ENCODE data around the gene RDH16. TPM values are rescaled to one million over a fixed set of nuclear protein-coding genes. Genes with fewer than 3 reads are reported as not detected.
"Not testable (repeated sequence)": the region's sequence is repeated elsewhere in the genome, so short reads cannot be mapped to it uniquely, and the experiment has no call there.

Gene RDH16
- total and polyA plus RNA-seq, 2 donors, result 0.28 to 1.8 TPM

GRCh38 chr12:56948457-56948777 lies 9.0 kb downstream of the RDH16 start:
- Histone ChIP-seq H3K4me3 (ENCODE audit: low read length in 2 of 2) (no peak overlapping the region), H3K36me3 (ENCODE audit: control insufficient read depth in 2 of 2, insufficient read depth in 2 of 2, low read length in 1 of 2) (no peaks in the 10 kb centered on the region), H3K27ac (ENCODE audit: low read depth in 1 of 2, low read length in 1 of 2) (no peak overlapping the region), H3K27me3 (ENCODE audit: control insufficient read depth in 2 of 2, insufficient read depth in 1 of 2, low read length in 1 of 2) (no peaks in the 10 kb centered on the region), H3K9me3 (ENCODE audit: control insufficient read depth in 2 of 2, insufficient read depth in 1 of 2, low read length in 1 of 2) (no peaks in the 10 kb centered on the region), H3K4me1 (ENCODE audit: control insufficient read depth in 2 of 2, insufficient read depth in 2 of 2, low read length in 2 of 2) (no peaks in the 10 kb centered on the region)
- DNase-seq (ENCODE audit: low read depth in 6 of 9, low spot score in 9 of 9), result no peak

- Histone ChIP-seq H3K36me3 (ENCODE audit: control insufficient read depth in 2 of 2, insufficient read depth in 2 of 2, low read length in 1 of 2) (no peaks in the 10 kb centered on the region), H3K27ac (ENCODE audit: low read depth in 1 of 2, low read length in 1 of 2) (no peak overlapping the region), H3K4me3 (ENCODE audit: low read length in 2 of 2) (no peak overlapping the region), H3K9me3 (ENCODE audit: control insufficient read depth in 2 of 2, insufficient read depth in 1 of 2, low read length in 1 of 2) (no peaks in the 10 kb centered on the region), H3K4me1 (ENCODE audit: control insufficient read depth in 2 of 2, insufficient read depth in 2 of 2, low read length in 2 of 2) (no peaks in the 10 kb centered on the region), H3K27me3 (ENCODE audit: control insufficient read depth in 2 of 2, insufficient read depth in 1 of 2, low read length in 1 of 2) (no peaks in the 10 kb centered on the region)
- WGBS, result 97% methylated on average over 6 of the region's 6 CpGs
- DNase-seq (ENCODE audit: low read depth in 6 of 9, low spot score in 9 of 9), result no peak
Observed at GRCh38 chr12:56947633-56948456, 9.6 kb downstream of the RDH16 start.

DNA sequence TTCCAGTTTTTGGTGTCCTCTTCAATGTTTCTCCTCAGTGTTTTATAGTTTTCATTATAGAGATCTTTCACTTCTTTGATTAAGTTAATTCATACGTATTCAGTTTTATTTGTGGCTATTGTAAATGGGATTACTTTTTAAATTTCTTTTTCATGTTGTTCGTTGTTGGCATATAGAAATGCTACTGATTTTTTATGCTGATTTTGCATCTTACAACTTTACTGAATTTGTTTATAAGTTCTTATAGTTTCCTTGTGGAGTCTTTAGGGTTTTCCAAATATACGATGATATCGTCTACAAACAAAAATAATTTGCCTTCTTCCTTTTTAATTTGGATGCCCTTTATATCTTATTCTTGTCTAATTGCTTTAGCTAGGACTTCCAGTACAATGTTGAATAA lies 13.5 kb downstream of the RDH16 start:
- Histone ChIP-seq H3K4me3 (ENCODE audit: low read length in 2 of 2) (no peak overlapping the region), H3K27ac (ENCODE audit: low read depth in 1 of 2, low read length in 1 of 2) (no peak overlapping the region), H3K4me1 (ENCODE audit: control insufficient read depth in 2 of 2, insufficient read depth in 2 of 2, low read length in 2 of 2) (no peaks in the 10 kb centered on the region), H3K27me3 (ENCODE audit: control insufficient read depth in 2 of 2, insufficient read depth in 1 of 2, low read length in 1 of 2) (no peaks in the 10 kb centered on the region), H3K9me3 (ENCODE audit: control insufficient read depth in 2 of 2, insufficient read depth in 1 of 2, low read length in 1 of 2) (no peaks in the 10 kb centered on the region), H3K36me3 (ENCODE audit: control insufficient read depth in 2 of 2, insufficient read depth in 2 of 2, low read length in 1 of 2) (no peaks in the 10 kb centered on the region)
- whole genome bisulfite sequencing, result 97% methylated on average over 4 of the region's 4 CpGs
- DNase-seq (ENCODE audit: low read depth in 6 of 9, low spot score in 9 of 9), result no peak

GRCh38 chr12:56943374-56943773 lies 14.0 kb downstream of the RDH16 start:
- H3K27me3 ChIP-seq (ENCODE audit: control insufficient read depth in 2 of 2, insufficient read depth in 1 of 2, low read length in 1 of 2); H3K27ac ChIP-seq (ENCODE audit: low read depth in 1 of 2, low read length in 1 of 2); H3K4me1 ChIP-seq (ENCODE audit: control insufficient read depth in 2 of 2, insufficient read depth in 2 of 2, low read length in 2 of 2); H3K4me3 ChIP-seq (ENCODE audit: low read length in 2 of 2); H3K36me3 ChIP-seq (ENCODE audit: control insufficient read depth in 2 of 2, insufficient read depth in 2 of 2, low read length in 1 of 2); DNase-seq (ENCODE audit: low read depth in 6 of 9, low spot score in 9 of 9); H3K9me3 ChIP-seq (ENCODE audit: control insufficient read depth in 2 of 2, insufficient read depth in 1 of 2, low read length in 1 of 2): not testable (repeated sequence)
- WGBS, result 97% methylated on average over 1 of the region's 1 CpG

GRCh38 chr12:56941299-56942017 lies 15.9 kb downstream of the RDH16 start:
- no peaks in the 10 kb centered on the region for H3K9me3 ChIP-seq (ENCODE audit: control insufficient read depth in 2 of 2, insufficient read depth in 1 of 2, low read length in 1 of 2)
- WGBS, result 56% methylated on average over 3 of the region's 3 CpGs
- H3K4me1 ChIP-seq (ENCODE audit: control insufficient read depth in 2 of 2, insufficient read depth in 2 of 2, low read length in 2 of 2), result no peaks in the 10 kb centered on the region
- H3K4me3 ChIP-seq (ENCODE audit: low read length in 2 of 2), result no peak overlapping the region
- no peaks in the 10 kb centered on the region for H3K27me3 ChIP-seq (ENCODE audit: control insufficient read depth in 2 of 2, insufficient read depth in 1 of 2, low read length in 1 of 2)
- no peak overlapping the region for H3K27ac ChIP-seq (ENCODE audit: low read depth in 1 of 2, low read length in 1 of 2)
- H3K36me3 ChIP-seq (ENCODE audit: control insufficient read depth in 2 of 2, insufficient read depth in 2 of 2, low read length in 1 of 2), result no peaks in the 10 kb centered on the region
- DNase-seq (ENCODE audit: low read depth in 6 of 9, low spot score in 9 of 9), result no peak

GRCh38 chr12:56940942-56941298 lies 16.5 kb downstream of the RDH16 start:
- H3K36me3 ChIP-seq (ENCODE audit: control insufficient read depth in 2 of 2, insufficient read depth in 2 of 2, low read length in 1 of 2); H3K27me3 ChIP-seq (ENCODE audit: control insufficient read depth in 2 of 2, insufficient read depth in 1 of 2, low read length in 1 of 2); H3K27ac ChIP-seq (ENCODE audit: low read depth in 1 of 2, low read length in 1 of 2); H3K4me1 ChIP-seq (ENCODE audit: control insufficient read depth in 2 of 2, insufficient read depth in 2 of 2, low read length in 2 of 2); H3K4me3 ChIP-seq (ENCODE audit: low read length in 2 of 2); DNase-seq (ENCODE audit: low read depth in 6 of 9, low spot score in 9 of 9); H3K9me3 ChIP-seq (ENCODE audit: control insufficient read depth in 2 of 2, insufficient read depth in 1 of 2, low read length in 1 of 2): not testable (repeated sequence)
- 18% methylated on average over 1 of the region's 4 CpGs for WGBS

- Histone ChIP-seq H3K27me3 (ENCODE audit: control insufficient read depth in 2 of 2, insufficient read depth in 1 of 2, low read length in 1 of 2) (no peaks in the 10 kb centered on the region), H3K9me3 (ENCODE audit: control insufficient read depth in 2 of 2, insufficient read depth in 1 of 2, low read length in 1 of 2) (no peaks in the 10 kb centered on the region), H3K36me3 (ENCODE audit: control insufficient read depth in 2 of 2, insufficient read depth in 2 of 2, low read length in 1 of 2) (no peaks in the 10 kb centered on the region), H3K4me1 (ENCODE audit: control insufficient read depth in 2 of 2, insufficient read depth in 2 of 2, low read length in 2 of 2) (peaks cover 6 to 23% of the 10 kb centered on the region in 2 donors), H3K4me3 (ENCODE audit: low read length in 2 of 2) (no peak overlapping the region), H3K27ac (ENCODE audit: low read depth in 1 of 2, low read length in 1 of 2) (no peak overlapping the region)
- DNase-seq (ENCODE audit: low read depth in 6 of 9, low spot score in 9 of 9), result no peak
- 93% methylated on average over 2 of the region's 2 CpGs for WGBS
Observed at GRCh38 chr12:56935752-56936151, 21.7 kb downstream of the RDH16 start.

GRCh38 chr12:56935157-56935556 lies 22.3 kb downstream of the RDH16 start:
- Histone ChIP-seq H3K27me3 (ENCODE audit: control insufficient read depth in 2 of 2, insufficient read depth in 1 of 2, low read length in 1 of 2) (no peaks in the 10 kb centered on the region), H3K9me3 (ENCODE audit: control insufficient read depth in 2 of 2, insufficient read depth in 1 of 2, low read length in 1 of 2) (no peaks in the 10 kb centered on the region), H3K4me3 (ENCODE audit: low read length in 2 of 2) (no peak overlapping the region), H3K27ac (ENCODE audit: low read depth in 1 of 2, low read length in 1 of 2) (no peak overlapping the region), H3K4me1 (ENCODE audit: control insufficient read depth in 2 of 2, insufficient read depth in 2 of 2, low read length in 2 of 2) (peaks cover 6 to 29% of the 10 kb centered on the region in 2 donors), H3K36me3 (ENCODE audit: control insufficient read depth in 2 of 2, insufficient read depth in 2 of 2, low read length in 1 of 2) (no peaks in the 10 kb centered on the region)
- DNase-seq (ENCODE audit: low read depth in 6 of 9, low spot score in 9 of 9), result no peak
- 94% methylated on average over 2 of the region's 2 CpGs for WGBS

DNA sequence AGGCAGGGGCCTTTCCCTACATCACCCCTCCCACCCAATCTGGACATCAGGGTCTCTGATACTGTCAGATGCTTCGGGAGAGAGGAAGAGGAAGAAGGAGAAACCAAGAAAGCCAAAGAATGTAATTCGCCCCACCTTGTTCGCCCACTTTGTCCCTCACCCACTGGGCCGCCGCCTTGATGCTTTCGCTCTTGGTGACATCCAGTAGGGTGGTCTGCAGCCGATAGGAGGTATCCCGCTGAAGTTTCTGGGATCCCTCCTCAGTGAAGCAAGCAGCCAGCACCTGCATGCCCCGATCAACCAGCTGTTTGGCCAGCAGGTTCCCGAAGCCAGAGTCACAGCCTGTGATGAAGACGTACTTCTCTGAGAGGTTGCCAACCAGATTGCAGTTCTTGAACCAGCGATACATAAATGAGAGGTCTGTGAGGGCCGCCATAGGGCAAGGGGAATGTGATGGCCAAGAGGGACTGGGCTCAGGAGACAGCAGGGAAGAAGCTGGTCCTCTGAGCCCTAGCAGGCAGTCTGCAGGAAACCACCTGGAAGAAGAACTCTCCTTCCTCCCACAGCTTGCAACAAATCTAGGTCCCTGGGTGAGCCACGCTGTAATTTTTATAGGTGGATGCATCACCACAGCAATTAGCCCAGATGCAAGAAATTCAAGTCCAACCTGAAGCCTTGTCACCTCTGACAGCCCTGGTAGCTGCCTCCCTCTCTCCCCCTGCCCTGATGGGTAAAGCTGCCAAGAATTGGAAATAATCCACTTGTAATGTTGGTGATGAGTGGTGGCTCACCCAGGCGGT lies 23.4 kb downstream of the RDH16 start, which contains the start of gene SDR9C7:
Gene SDR9C7, minus strand, starts transcription at position 583 of the 800 bp plus-strand sequence. Its CDS starts 147 bp downstream, at position 436.
- H3K4me3 ChIP-seq (ENCODE audit: low read length in 2 of 2), result no peak within 1 kb of the TSS
- 96% methylated on average over 15 of the region's 15 CpGs for WGBS
- no peak within 1 kb of the TSS for H3K27ac ChIP-seq (ENCODE audit: low read depth in 1 of 2, low read length in 1 of 2)
- no peaks in the 10 kb centered on the region for H3K9me3 ChIP-seq (ENCODE audit: control insufficient read depth in 2 of 2, insufficient read depth in 1 of 2, low read length in 1 of 2)
- H3K36me3 ChIP-seq (ENCODE audit: control insufficient read depth in 2 of 2, insufficient read depth in 2 of 2, low read length in 1 of 2), result no peaks in the 10 kb centered on the region
- no peaks in the 10 kb centered on the region for H3K27me3 ChIP-seq (ENCODE audit: control insufficient read depth in 2 of 2, insufficient read depth in 1 of 2, low read length in 1 of 2)
- H3K4me1 ChIP-seq (ENCODE audit: control insufficient read depth in 2 of 2, insufficient read depth in 2 of 2, low read length in 2 of 2), result peaks cover 6 to 37% of the 10 kb centered on the region in 2 donors
- no peak for DNase-seq (ENCODE audit: low read depth in 6 of 9, low spot score in 9 of 9)

All from thymus (tissue), 11 donors.